COLO829 (cell line): ENCODE measurements around the gene UPP2.

Experiments
- DNase-seq: peaks from one replicate; pipeline ENCODE4 v3.0.0; 2012; ENCODE audit warnings: low spot score

Gene UPP2

DNA sequence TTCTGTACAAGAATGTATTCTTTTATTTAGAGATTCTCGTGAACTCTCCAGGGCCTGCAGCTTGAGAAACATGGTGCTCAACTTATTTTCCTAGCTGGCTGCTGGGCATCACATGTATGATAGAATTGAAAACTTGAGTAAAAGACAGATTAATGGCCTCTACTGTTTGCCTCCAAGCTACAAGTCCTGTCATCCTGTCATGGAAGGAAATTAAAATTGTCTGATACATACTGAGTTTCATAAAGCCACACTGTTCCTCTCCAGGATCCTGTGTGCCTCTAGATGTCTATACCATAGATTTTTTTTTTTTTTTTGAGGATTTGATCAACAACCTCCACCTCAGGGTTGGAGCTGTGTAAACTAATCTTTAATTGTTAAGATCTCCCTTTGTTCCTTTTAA lies 38.5 kb downstream of the UPP2 start:
- no peak for DNase-seq

DNA sequence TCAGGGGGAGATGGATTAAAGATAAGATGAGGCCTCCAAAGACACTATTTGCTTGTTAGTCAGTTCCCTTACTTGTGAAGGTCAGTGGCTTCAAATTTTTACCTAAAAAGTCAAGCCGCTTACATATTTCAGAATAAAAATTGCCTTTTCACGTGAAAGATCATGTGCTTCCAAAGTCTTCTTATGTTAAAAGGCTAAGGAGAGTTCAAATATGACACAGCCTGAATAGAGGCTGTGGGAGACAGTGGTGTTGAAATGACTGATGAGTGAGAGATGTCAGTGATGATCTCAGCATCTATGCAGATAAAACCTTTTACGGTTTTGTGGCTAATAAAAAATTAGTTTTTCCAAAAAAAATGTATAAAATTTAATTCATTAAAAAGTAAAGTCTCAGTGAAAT lies 40.5 kb downstream of the UPP2 start:
- DNase-seq = no peak

DNA sequence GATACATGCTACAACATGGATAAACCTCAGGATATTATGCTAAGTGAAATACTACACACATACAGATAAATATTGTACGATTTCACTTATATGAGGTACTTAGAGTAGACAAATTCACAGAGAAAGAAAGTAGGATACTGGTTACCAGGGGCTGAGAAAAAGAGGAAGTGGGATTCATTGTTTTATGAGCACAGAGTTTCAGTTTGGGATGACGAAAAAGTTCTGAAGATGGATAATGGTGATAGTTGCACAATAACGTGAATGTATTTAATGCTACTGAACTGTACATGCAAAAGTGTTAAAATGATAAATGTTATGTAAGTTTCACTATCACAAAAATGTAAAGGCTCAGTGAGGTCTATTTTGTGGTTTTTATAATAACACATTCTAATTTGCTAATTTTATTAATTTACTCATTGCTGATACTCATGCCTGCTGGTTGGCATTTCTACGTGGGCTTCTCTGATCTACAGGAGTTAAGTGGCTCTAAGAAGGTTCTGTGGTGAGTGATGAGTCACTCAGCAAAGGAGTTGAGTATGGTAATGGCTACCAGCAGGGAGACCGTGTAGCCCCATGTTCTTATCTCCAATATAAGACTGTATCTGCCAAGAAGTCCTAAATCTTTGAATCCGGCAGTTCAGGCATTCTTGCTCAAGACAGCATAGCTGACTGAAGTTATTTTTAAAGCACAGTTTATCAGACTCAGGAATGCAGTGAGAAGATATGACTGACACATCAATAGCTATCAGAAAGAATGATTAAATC lies 41.1 kb downstream of the UPP2 start:
- no peak for DNase-seq

DNA sequence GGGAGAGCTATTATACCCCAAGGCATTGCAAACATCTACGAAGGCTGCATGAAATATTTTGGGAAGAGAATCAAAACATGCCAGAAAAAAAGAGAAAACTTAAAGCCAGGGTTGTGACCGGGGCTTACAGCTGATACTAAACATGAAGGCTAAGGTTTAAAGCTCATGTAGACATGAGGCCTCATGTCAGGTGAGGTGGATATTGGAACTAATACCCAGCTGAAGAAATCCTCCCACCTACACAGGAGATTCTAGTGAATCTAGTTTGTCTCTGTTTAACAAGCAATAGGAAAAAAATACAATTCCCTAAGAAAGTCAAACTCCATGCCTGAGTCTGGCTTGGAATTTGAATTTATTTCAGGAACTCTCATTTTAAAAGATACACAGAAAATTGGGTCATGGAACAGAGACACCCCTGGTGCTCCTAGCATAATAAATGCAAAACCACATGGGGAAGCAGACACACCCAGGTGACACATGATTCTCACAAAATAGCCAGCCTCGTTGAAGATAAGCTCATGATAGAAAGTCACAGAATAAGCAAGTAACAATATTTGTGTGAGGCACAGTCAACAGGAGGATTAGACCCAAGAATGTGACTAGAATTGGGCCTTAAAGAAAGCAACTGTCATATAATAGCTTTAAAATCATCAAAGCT lies 42.2 kb downstream of the UPP2 start:
- no peak for DNase-seq

DNA sequence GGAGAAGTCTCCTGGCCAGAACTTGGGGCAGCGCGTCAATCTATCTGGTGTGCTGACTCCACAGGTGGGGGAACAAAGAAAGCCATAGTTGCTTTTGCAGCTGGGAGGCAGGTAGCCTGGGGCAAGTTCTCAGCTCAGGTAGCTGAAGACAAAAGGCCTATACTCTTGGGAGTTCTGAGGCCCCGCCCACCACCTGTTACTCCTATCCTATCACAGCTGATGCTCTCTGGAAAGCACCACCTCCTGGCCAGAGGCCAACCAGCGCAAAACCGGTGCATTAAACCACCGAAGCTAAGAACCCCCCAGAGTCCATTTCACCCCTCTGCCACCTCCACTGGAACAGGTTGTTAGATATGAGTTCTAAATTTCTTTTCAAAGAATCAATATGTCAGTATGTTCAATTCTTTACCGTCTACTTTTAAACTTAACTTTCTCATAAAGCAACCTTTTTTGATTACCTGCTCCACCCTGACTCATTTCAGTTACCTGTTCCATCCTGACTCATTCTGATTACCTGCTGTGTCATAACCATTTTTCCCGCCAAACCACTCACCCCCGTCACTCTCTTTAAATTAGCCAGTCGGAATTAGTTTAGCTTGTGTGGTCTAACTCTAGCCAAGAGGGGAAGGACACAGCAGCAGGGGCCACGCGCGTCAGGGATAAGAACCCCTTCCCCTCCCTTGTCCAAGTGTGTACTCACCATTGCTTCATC lies 43.4 kb downstream of the UPP2 start:
- no peak for DNase-seq

DNA sequence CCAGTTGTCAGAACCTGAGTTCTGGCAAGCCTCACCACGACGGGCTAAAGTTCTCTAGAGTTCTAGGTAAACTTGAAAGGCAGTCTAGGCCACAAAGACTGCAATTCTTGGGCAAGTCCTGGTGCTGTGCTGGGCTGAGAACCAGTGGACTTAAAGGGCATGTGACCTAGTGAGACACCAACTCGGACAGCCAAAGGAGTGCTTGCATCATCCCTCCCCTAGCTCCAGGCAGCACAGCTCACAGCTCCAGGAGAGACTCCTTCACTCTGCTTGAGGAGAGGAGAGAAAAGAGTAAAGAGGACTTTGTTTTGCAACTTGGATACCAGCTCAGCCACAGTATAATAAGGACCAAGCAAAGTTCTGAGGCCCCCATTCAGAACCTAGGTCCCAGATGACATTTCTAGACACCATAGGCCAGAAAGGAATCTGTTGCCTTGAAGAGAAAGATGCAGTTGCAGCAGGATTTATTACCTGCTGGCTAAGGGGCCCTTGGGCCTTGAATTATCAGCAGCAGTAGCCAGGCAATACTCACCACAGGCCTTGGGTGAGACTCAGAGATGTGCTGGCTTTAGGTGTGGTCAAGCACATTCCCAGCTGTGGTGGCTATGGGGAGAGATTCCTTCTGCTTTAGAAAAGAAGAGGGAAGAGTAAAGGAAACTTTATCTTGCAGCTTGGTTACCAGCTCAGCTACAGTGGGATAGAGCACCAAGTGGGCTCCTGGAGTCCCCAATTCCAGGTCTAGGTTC lies 51.8 kb downstream of the UPP2 start:
- DNase-seq = no peak

DNA sequence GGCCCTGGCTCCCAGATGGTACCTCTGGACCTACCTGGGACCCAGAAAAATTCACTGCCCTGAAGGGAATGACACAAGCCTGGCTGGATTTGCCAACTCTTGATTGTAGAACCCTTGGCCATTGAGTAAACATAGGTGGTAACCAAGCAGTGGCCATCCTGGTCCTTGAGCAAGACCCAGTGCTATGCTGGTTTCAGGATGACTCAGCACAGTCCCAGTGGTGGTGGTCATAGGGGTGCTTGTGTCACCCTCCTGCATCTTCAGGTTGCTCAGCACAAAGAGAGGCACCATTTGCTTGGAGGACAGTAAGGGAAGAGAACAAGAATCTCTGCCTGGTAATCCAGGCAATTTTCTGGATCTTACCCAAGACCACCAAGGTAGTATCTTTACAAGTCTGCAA lies 52.9 kb downstream of the UPP2 start:
- no peak for DNase-seq

DNA sequence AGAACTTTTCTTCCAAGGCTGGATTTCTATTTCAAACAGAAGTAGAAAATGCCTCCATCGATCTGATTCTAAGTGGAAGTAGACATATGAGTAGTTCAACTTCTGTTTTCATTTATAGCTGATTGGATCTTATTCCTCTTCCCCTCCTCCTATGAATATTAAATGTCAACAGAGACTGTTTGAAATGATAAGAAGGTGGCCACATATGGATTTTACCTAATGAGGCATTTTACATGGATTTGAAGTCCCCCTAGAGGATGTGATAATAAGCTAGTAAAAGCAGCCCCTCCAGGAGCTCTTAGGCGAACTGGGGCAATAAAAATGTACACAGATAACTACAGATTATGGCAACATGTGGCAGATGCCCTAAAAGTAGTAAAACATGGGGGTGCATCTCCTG lies 71.0 kb downstream of the UPP2 start:
- no peak for DNase-seq

DNA sequence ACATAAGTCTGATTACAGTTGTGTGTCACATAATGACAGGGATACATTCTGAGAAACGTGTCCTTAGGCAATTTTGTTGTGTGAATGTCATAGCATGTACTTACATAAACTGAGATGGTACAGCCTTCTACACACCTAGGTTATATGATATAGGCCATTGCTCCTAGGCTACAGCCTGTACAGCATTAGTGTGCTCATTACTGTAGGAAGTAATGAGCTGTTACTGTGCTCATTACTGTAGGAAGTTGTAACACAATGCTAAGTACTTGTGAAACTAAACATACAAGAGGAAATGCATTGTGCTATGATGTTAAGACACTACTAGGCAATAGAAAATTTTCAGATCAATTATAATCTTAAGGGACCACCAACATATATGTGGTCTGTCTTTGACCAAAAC lies 72.8 kb downstream of the UPP2 start:
- DNase-seq = no peak

DNA sequence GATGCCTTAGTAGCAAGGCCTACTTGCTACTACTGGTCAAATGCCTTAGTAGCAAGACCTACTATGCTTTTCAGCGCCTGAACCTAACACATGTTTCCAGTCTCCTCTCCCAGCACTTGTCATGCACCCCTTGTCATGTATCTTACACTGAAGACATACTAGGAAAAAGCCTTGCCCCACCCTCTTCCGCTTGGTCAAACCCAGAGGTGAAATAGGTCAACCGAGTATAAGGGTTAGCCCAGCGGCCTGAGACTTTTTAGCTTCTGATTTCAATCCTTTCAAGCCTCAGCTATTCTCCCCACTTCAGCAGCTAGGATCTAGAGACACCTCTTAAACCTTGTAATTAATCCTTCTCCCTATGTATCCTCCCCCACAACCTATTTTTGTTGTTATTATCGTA lies 73.3 kb downstream of the UPP2 start:
- no peak for DNase-seq

DNA sequence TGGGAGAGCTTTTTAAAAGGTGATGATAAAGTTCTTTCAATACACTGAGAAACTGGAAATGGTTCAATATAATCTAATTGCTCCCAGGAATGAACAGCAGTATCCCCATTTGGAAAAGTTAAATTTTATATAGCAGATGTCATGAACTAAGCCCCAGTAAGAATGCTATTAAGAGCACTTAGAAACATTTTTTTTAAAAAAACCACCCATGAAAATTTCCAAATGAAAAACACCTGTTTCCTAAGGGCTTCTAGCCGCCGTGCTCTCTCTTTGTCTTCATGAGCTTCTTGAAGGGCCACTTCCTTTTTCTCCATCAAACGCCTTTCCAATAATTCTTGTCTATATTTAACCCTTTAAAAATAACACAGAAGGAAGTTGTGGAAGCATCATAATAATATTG lies 77.0 kb downstream of the UPP2 start:
- DNase-seq = no peak

DNA sequence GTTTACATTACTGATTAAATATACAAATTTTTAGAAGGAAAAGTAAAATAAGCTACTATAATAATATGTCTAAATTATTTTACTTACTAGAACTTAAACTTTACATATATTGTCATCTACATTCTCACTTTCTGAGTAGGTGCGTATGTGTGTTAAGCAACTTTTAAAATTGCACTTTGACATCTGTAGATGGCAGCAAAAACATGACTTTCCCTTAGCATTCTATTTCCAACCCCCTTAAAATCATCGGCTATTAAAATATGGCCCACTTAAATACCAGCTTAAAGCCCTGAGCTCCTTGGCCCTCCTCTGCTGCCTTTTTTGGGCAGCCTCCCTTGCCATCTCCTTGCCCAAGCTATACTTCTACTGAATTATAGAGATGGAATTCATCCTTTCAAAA lies 78.0 kb downstream of the UPP2 start:
- DNase-seq = no peak

DNA sequence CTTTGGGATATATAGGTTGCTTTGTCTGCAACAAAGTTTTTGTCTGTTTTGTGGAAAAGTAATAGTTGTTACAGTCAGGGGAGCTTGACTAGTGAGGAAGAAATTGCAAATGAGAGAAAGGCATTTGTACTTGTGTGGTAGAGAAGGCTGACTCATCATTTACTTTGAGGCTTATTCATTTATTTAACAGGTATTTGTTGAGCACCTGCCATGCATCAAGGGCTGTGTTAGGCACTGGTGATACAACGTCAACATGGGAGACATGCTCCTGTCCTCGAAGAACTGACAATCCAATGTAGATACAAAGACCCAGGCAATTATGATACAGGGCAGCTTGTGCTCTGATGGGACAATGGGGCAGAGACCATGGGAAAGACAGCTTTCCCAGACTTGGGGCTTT lies 79.5 kb downstream of the UPP2 start:
- no peak for DNase-seq

DNA sequence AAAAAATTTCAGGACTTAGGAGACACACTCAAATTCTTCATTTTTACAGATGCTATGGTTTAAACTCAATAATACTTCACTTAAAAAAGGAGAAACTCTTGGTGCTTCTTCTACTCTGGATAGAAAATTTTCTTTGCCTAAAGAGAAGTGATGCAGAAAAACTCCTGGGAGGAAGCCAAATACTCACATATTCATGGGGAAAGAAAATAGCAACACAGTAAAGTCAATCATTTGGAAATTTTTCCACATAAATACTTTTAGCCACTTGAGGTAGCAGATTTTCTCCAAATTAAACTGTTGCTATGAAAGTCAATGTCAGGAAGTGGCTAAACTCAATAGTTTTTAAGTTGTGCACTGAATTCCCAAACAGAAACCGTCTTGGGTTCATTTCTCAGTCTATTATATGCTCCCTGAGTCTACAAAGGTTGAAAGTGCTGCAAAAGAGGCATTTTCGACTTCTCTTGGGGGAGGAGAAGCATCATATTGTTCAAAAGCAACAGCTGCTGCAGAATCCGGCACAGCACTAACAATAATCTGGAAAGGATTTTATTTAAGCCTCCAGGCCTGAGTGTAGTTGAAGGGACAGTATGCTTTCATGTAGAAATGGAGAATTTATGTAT lies 81.1 kb downstream of the UPP2 start:
- DNase-seq = no peak

DNA sequence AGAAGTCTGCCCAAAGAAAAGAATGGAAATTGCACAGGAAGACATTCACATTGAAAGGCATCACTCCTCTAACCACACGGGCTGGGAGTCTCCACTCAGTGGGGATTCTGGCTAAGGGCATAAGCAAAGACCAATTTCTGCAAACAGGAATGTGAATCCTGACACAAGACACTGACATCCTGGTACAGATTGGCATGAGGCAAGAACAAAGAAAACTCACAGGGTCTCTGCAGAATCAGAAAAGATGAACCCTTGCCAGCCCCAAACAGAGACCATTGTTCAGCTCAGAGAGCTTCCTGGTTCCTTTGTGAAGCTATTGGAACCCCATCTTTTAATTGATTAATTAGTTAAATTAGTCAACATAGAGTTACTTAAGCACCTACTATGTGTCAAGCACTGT lies 82.3 kb downstream of the UPP2 start:
- DNase-seq = no peak

DNA sequence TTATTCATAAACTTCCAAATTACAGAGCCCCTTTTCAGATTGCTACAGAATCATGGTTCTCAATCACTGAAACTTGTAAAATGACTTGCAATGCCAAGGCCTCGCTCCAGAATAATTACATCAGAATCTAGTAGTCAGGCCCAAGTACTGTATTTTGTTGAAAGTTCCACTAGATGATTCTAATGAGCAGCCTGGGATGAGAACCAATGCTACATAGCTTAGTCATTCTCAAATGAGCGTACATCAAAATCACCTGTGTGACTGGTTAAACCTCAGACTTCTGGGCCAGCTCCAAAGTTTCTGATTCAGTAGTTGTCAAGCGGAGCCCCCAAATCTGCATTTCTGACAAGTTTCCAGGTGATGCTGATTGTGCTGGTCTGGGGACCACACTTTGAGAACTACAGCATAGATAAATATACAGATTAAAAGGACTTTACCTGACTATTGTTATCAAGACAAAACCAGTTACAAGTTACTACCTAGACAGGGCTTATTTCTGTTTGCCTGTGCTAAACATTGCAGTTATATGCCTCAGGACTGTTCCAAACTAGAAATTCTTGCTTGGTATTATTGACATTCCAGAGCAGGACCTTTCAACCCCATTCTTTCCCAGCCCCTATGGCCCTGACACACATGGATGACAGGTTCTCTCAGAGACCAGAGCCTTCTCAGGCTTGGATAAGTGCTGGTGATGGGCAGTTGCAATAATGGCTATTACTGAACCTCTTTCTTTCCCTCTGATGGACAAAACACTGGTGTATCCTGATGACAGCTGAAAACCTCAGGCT lies 83.1 kb downstream of the UPP2 start:
- no peak for DNase-seq
